Measurements from ENCODE around the gene DUSP14.

Gene DUSP14

GRCh38 chr17:37502009-37502936 is 12.6 kb downstream of the DUSP14 start:
- no peaks in the 10 kb centered on the region for H3K27me3 ChIP-seq (ENCODE audit: insufficient read depth, poor library complexity, severe bottlenecking)
- H3K4me3 ChIP-seq (replicated peaks; ENCODE audit: insufficient read depth, low read length), result no peak overlapping the region
- no peak for DNase-seq (ENCODE audit: low read depth in 1 of 2, low spot score in 1 of 2)
- H3K27ac ChIP-seq (replicated peaks), result no peak overlapping the region
- TF ChIP-seq GABPA (IDR thresholded peaks at IDR 0.05; ENCODE audit: low read depth) (no peak), REST (IDR thresholded peaks at IDR 0.05; ENCODE audit: insufficient replicate concordance, low read depth) (no peak), SPI1 (IDR thresholded peaks at IDR 0.05; ENCODE audit: borderline replicate concordance, low read depth) (no peak), POLR2AphosphoS5 (IDR thresholded peaks at IDR 0.05; ENCODE audit: low read depth) (no peak)
- TF ChIP-seq, protein P1, sequence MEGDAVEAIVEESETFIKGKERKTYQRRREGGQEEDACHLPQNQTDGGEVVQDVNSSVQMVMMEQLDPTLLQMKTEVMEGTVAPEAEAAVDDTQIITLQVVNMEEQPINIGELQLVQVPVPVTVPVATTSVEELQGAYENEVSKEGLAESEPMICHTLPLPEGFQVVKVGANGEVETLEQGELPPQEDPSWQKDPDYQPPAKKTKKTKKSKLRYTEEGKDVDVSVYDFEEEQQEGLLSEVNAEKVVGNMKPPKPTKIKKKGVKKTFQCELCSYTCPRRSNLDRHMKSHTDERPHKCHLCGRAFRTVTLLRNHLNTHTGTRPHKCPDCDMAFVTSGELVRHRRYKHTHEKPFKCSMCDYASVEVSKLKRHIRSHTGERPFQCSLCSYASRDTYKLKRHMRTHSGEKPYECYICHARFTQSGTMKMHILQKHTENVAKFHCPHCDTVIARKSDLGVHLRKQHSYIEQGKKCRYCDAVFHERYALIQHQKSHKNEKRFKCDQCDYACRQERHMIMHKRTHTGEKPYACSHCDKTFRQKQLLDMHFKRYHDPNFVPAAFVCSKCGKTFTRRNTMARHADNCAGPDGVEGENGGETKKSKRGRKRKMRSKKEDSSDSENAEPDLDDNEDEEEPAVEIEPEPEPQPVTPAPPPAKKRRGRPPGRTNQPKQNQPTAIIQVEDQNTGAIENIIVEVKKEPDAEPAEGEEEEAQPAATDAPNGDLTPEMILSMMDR (IDR thresholded peaks at IDR 0.05; ENCODE audit: insufficient read depth, low read length), result no peak

DNA sequence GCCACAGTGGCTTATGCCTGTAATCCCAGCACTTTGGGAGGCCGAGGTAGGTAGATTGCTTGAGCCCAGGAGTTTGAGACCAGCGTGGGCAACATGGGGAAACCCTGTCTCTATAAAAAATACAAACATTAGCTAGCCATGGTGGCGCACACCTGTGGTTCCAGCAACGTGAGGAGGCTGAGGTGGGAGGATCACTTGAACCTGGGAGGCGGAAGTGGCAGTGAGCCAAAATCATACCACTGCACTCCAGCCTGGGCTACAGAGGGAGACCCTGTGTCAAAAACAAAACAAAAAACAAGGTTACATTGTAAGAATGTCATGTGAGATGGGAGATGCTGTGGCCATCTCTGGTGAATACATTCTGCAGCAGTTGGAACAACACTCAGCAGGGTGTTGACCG is 13.5 kb downstream of the DUSP14 start:
- no peak overlapping the region for H3K4me3 ChIP-seq (replicated peaks; ENCODE audit: insufficient read depth, low read length)
- TF ChIP-seq GABPA (IDR thresholded peaks at IDR 0.05; ENCODE audit: low read depth) (no peak), REST (IDR thresholded peaks at IDR 0.05; ENCODE audit: insufficient replicate concordance, low read depth) (no peak), POLR2AphosphoS5 (IDR thresholded peaks at IDR 0.05; ENCODE audit: low read depth) (no peak), SPI1 (IDR thresholded peaks at IDR 0.05; ENCODE audit: borderline replicate concordance, low read depth) (no peak)
- TF ChIP-seq, protein P1 (IDR thresholded peaks at IDR 0.05; ENCODE audit: insufficient read depth, low read length), result no peak
- H3K27me3 ChIP-seq (ENCODE audit: insufficient read depth, poor library complexity, severe bottlenecking), result no peaks in the 10 kb centered on the region
- no peak for DNase-seq (ENCODE audit: low read depth in 1 of 2, low spot score in 1 of 2)
- no peak overlapping the region for H3K27ac ChIP-seq (replicated peaks)

DNA sequence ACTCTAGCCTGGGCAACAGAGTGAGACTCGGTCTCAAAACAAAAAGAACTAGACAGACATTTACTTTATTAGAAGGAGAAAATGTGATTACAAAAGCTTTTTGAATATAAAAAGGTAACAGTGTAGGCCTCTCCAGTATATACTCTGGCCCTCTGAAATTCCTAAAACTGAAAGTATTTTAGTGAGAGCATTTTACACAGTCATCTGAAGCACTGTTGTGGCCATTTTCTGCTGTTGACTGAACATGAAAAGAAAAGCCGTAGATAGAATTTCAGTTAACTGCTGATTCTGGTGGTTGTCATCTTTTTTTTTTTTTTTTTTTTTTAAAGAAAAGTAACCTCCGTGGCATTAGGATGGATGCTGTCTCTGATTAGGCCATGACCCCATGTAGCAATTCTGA is 15.6 kb downstream of the DUSP14 start:
- Histone ChIP-seq H3K4me3 (replicated peaks; ENCODE audit: insufficient read depth, low read length) (no peak overlapping the region), H3K27ac (replicated peaks) (no peak overlapping the region), H3K27me3 (ENCODE audit: insufficient read depth, poor library complexity, severe bottlenecking) (no peaks in the 10 kb centered on the region)
- TF ChIP-seq POLR2AphosphoS5 (IDR thresholded peaks at IDR 0.05; ENCODE audit: low read depth) (no peak), SPI1 (IDR thresholded peaks at IDR 0.05; ENCODE audit: borderline replicate concordance, low read depth) (no peak), GABPA (IDR thresholded peaks at IDR 0.05; ENCODE audit: low read depth) (no peak), REST (IDR thresholded peaks at IDR 0.05; ENCODE audit: insufficient replicate concordance, low read depth) (no peak)
- TF ChIP-seq, protein P1 (IDR thresholded peaks at IDR 0.05; ENCODE audit: insufficient read depth, low read length), result no peak
- no peak for DNase-seq (ENCODE audit: low read depth in 1 of 2, low spot score in 1 of 2)
